NCI-H1417 treated with DMSO at 0.1 percent for 48 hours (cell line): ENCODE measurements around the gene PCNT.

ENCODE experiments used
- DNase-seq: peaks from one replicate; lab custom pipeline; 2025; lab: John Stamatoyannopoulos, UW

Gene PCNT

GRCh38 chr21:46323710-46324389 lies at the start of gene PCNT, which contains the start of gene C21orf58:
PCNT (plus strand) TSS chr21:46324156; CDS start chr21:46324229, 73 bp downstream.
C21orf58 (minus strand) TSS chr21:46323870; CDS start chr21:46322738, 1,132 bp downstream.
- DNase-seq = peak; percentile 92

GRCh38 chr21:46274797-46275390 lies 49.1 kb upstream of the PCNT start:
- DNase-seq = no peak

- DNase-seq = no peak
These were observed 39.8 kb upstream of the PCNT start for GRCh38 chr21:46284077-46284644.

GRCh38 chr21:46284733-46285132 lies 39.2 kb upstream of the PCNT start:
- DNase-seq = no peak

GRCh38 chr21:46285206-46285661 lies 38.7 kb upstream of the PCNT start, which contains the start of gene MCM3AP:
MCM3AP (minus strand) TSS chr21:46285611; CDS start chr21:46285286, 325 bp downstream.
- DNase-seq = no peak

GRCh38 chr21:46285761-46286647 lies 38.0 kb upstream of the PCNT start, which contains the start of gene YBEY:
YBEY (plus strand) TSS chr21:46286342; CDS start chr21:46286914, 572 bp downstream.
- peak; percentile 53 for DNase-seq

- DNase-seq = peak; percentile 16
These were observed 37.3 kb upstream of the PCNT start for GRCh38 chr21:46286648-46287002.

- no peak for DNase-seq
These were observed 36.4 kb upstream of the PCNT start for GRCh38 chr21:46287541-46287940.

- DNase-seq = no peak
These were observed 34.2 kb upstream of the PCNT start for GRCh38 chr21:46289655-46290179.

- DNase-seq = no peak
These were observed 32.4 kb upstream of the PCNT start for GRCh38 chr21:46291561-46291960.

- no peak for DNase-seq
These were observed 29.2 kb upstream of the PCNT start for GRCh38 chr21:46294647-46295176.

- no peak for DNase-seq
These were observed 28.7 kb upstream of the PCNT start for GRCh38 chr21:46295177-46295770.

GRCh38 chr21:46295996-46296752 lies 27.8 kb upstream of the PCNT start:
- no peak for DNase-seq

- DNase-seq = no peak
These were observed 26.4 kb upstream of the PCNT start for GRCh38 chr21:46297338-46298271.

GRCh38 chr21:46299167-46299566 lies 24.8 kb upstream of the PCNT start:
- no peak for DNase-seq

- no peak for DNase-seq
These were observed 22.2 kb upstream of the PCNT start for GRCh38 chr21:46301759-46302158.

- DNase-seq = no peak
These were observed 19.5 kb upstream of the PCNT start for GRCh38 chr21:46304437-46304836.

- DNase-seq = no peak
These were observed 19.0 kb upstream of the PCNT start for GRCh38 chr21:46304955-46305354.

- DNase-seq = no peak
These were observed 16.3 kb upstream of the PCNT start for GRCh38 chr21:46307625-46308024.
